Glutamatergic neuron (in vitro differentiated cells): Measurements from ENCODE around the gene MISP. TPM values are rescaled to one million over a fixed set of nuclear protein-coding genes. Genes with fewer than 3 reads are reported as not detected.

Experiments used
- DNase-seq: peaks from one replicate; pipeline ENCODE4 v3.0.0; 2022
- H3K27ac Mint-ChIP-seq: one replicate; pipeline ENCODE4 v1.8.0; 2020; ENCODE audit warnings: mild to moderate bottlenecking, mixed read lengths, inconsistent platforms; ENCODE audit not compliant: unreplicated experiment
- H3K27me3 Mint-ChIP-seq: one replicate; pipeline ENCODE4 v1.8.0; 2020; ENCODE audit warnings: mild to moderate bottlenecking, moderate library complexity, mixed read lengths, inconsistent platforms; ENCODE audit not compliant: unreplicated experiment
- H3K36me3 Mint-ChIP-seq: one replicate; pipeline ENCODE4 v1.8.0; 2020; ENCODE audit warnings: mild to moderate bottlenecking, mixed read lengths, inconsistent platforms; ENCODE audit not compliant: unreplicated experiment
- H3K4me1 Mint-ChIP-seq: one replicate; pipeline ENCODE4 v1.8.0; 2020; ENCODE audit warnings: mild to moderate bottlenecking, low read depth, mixed read lengths, inconsistent platforms; ENCODE audit not compliant: unreplicated experiment
- H3K4me3 Mint-ChIP-seq: one replicate; pipeline ENCODE4 v1.8.0; 2020; ENCODE audit warnings: mild to moderate bottlenecking, mixed read lengths, inconsistent platforms; ENCODE audit not compliant: unreplicated experiment
- H3K9me3 Mint-ChIP-seq: one replicate; pipeline ENCODE4 v1.8.0; 2020; ENCODE audit warnings: mild to moderate bottlenecking, moderate library complexity, mixed read lengths, inconsistent platforms; ENCODE audit not compliant: unreplicated experiment
- total RNA-seq: library from RNA; stranded (reverse); fragmentation: NEBNext Ultra II Directional; extraction: Animal tissue kit (Norgen Biotek cat#: 25700); gene quantifications from one replicate; pipeline ENCODE4 v1.2.1, GENCODE V29; 2021; ENCODE audit not compliant: unreplicated experiment
- TF ChIP-seq, protein P1 (sequence below): fragments of 200-600 bp; sonication (generic); IDR thresholded peaks from one replicate; pipeline ENCODE4 v1.5.0; 2021; ENCODE audit not compliant: partially characterized antibody, unreplicated experiment

MISP gene
- total RNA-seq, 1 donor from 2014 or later = 1.1 TPM

DNA sequence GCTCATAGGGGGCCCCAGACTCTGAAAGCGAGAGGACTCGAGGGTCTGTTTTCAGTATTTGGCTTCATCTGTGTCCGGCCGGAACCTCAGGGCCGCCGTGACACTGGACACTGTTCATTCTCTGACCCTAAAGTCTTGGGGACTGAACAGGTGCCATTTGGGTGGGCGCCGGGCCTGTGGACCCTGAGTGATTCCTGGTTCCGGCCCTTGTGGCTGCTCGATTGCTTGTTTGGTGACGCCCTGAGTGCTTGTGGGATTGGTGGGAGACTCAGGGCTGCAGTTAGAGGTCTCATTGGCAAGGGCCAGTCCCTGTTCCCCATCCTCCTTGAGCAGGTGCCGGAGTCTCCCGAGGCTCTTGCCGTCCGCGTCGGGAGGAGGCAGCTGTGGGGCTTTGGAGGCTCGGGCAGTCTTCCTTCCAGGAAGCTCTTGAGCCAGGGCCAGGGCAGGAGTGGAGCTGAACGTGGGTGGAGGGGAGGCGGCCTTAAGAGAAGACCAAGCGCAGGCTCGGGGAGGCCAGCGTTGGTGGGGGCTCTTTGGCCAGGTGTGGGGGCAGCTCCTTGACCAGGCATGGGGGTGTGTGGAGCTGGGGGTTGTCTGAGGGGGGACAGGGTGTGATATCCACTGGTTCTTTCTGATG is 51.1 kb downstream of the MISP start:
- peaks cover 14% of the 10 kb centered on the region for H3K27me3 Mint-ChIP-seq
- H3K9me3 Mint-ChIP-seq = peaks cover 11% of the 10 kb centered on the region

DNA sequence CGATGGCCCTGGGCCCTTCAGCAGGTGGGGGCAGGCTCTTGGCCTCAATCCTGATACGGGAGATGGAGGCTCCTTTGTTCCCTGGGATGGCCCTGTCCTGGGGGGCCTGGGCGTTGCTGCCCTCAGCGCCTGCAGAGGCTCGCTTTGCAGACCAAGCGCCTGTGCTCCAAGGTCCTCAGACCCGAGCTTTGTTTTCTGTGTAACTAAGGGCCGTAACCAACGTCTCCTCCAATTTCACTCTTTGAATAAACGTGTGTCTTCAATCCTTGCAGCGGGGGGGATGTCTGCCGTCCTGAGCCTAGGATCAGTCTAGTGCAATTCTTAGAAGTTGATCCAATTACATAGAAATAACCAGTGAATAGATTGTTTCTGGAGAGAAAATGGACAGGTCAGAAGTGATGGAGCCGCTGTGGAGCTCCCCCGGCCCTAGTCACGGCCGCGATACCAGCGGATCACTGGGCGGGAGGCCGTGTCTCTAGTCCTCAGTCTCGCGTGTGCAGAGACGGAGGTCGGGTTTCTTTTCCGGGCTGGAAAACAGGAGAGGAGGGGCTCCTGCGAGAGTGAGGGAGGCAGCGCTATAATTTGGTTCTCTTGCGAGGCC is 51.7 kb downstream of the MISP start:
- peak overlapping the region; percentile 90 for H3K4me3 Mint-ChIP-seq
- TF ChIP-seq, protein P1, sequence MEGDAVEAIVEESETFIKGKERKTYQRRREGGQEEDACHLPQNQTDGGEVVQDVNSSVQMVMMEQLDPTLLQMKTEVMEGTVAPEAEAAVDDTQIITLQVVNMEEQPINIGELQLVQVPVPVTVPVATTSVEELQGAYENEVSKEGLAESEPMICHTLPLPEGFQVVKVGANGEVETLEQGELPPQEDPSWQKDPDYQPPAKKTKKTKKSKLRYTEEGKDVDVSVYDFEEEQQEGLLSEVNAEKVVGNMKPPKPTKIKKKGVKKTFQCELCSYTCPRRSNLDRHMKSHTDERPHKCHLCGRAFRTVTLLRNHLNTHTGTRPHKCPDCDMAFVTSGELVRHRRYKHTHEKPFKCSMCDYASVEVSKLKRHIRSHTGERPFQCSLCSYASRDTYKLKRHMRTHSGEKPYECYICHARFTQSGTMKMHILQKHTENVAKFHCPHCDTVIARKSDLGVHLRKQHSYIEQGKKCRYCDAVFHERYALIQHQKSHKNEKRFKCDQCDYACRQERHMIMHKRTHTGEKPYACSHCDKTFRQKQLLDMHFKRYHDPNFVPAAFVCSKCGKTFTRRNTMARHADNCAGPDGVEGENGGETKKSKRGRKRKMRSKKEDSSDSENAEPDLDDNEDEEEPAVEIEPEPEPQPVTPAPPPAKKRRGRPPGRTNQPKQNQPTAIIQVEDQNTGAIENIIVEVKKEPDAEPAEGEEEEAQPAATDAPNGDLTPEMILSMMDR = no peak
- peaks cover 15% of the 10 kb centered on the region for H3K9me3 Mint-ChIP-seq
- peaks cover 20% of the 10 kb centered on the region for H3K27me3 Mint-ChIP-seq
- peak overlapping the region; percentile 92 for H3K27ac Mint-ChIP-seq
- H3K4me1 Mint-ChIP-seq = peaks cover 23% of the 10 kb centered on the region
- peaks cover 4% of the 10 kb centered on the region for H3K36me3 Mint-ChIP-seq
- no peak for DNase-seq

More for the DNA sequence above, 51.1 kb downstream of the MISP start:
- no peak for DNase-seq
- Mint-ChIP-seq H3K36me3 (no peaks in the 10 kb centered on the region), H3K27ac (peak overlapping the region; percentile 92), H3K4me3 (peak overlapping the region; percentile 90), H3K4me1 (peaks cover 21% of the 10 kb centered on the region)
- TF ChIP-seq, protein P1 = no peak

GRCh38 chr19:803099-803561 is 52.2 kb downstream of the MISP start:
- Mint-ChIP-seq H3K27me3 (peaks cover 24% of the 10 kb centered on the region), H3K4me1 (peaks cover 26% of the 10 kb centered on the region), H3K4me3 (peak overlapping the region; percentile 90), H3K36me3 (peaks cover 7% of the 10 kb centered on the region), H3K27ac (peak overlapping the region; percentile 70), H3K9me3 (peaks cover 20% of the 10 kb centered on the region)
- no peak for DNase-seq
- TF ChIP-seq, protein P1 = no peak

DNA sequence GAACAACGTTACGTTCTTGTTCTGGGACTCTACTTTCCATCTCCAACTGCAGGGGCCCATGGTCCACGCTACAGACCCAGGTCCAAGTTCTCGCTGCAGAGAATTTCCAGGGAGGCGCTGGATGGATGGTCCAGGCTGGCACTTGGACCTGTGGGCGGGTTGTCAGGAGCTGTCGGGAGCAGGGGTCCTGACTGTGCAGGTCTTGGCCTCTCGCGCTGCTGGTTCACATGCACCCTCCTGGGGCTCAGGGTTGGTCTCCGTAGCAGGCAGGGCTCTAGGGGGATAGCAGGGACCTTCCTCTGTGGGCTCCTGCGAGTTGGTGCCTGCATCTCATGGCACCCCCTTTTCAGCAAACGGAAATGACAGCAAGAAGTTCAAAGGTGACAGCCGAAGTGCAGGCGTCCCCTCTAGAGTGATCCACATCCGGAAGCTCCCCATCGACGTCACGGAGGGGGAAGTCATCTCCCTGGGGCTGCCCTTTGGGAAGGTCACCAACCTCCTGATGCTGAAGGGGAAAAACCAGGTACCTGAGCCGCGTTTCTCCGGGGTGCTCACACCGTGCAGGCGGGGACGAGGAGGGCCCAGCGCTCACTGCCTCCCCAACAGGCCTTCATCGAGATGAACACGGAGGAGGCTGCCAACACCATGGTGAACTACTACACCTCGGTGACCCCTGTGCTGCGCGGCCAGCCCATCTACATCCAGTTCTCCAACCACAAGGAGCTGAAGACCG is 52.9 kb downstream of the MISP start:
- peaks cover 20% of the 10 kb centered on the region for H3K9me3 Mint-ChIP-seq
- no peak for DNase-seq
- H3K36me3 Mint-ChIP-seq = peaks cover 7% of the 10 kb centered on the region
- H3K27ac Mint-ChIP-seq = no peak overlapping the region
- TF ChIP-seq, protein P1 = no peak
- H3K4me1 Mint-ChIP-seq = peaks cover 26% of the 10 kb centered on the region
- H3K27me3 Mint-ChIP-seq = peaks cover 22% of the 10 kb centered on the region
- peak overlapping the region; percentile 55 for H3K4me3 Mint-ChIP-seq
